Thoracic aorta (tissue), 2 donors: ENCODE measurements around the gene LNX1. TPM values are rescaled to one million over a fixed set of nuclear protein-coding genes. Genes with fewer than 3 reads are reported as not detected.

ENCODE experiments used
- ATAC-seq: fragments of 150-250 bp; one replicate; pipeline ENCODE4 v1.8.0; 2017; ENCODE audit warnings: low read depth; ENCODE audit not compliant: insufficient number of reproducible peaks, low FRiP score
- DNase-seq: peaks from one replicate; pipeline ENCODE4 v3.0.0-alpha.2; 2020; ENCODE audit warnings: low spot score
- H3K27ac ChIP-seq, 2 donors: fragments of 200-600 bp; sonication (generic); 1 replicate in 1 of 2; 2 replicates in 1 of 2; pipeline ENCODE4 v1.5.1; 2016; ENCODE audit warnings: mild to moderate bottlenecking in 2 of 2, moderate library complexity in 2 of 2
- H3K27me3 ChIP-seq: fragments of 200-600 bp; sonication (generic); replicated peaks from 2 replicates; pipeline ENCODE4 v1.6.0; 2016; ENCODE audit warnings: mild to moderate bottlenecking; ENCODE audit not compliant: insufficient read depth
- H3K36me3 ChIP-seq: fragments of 200-600 bp; sonication (generic); one replicate; pipeline ENCODE4 v1.5.1; 2016
- H3K4me1 ChIP-seq, 2 donors: fragments of 200-600 bp; sonication (generic); 1 replicate in 1 of 2; 2 replicates in 1 of 2; pipeline versions ENCODE4 v1.5.1 to v1.6.0; 2016; ENCODE audit warnings: low read depth in 2 of 2, mild to moderate bottlenecking in 1 of 2; ENCODE audit not compliant: control insufficient read depth in 1 of 2
- H3K4me3 ChIP-seq: fragments of 200-600 bp; sonication (generic); 2 replicates; pipeline ENCODE4 v1.5.1; 2016; ENCODE audit warnings: mild to moderate bottlenecking
- H3K9me3 ChIP-seq: fragments of 200-600 bp; sonication (generic); 2 replicates; pipeline ENCODE4 v1.5.1; 2016
- CTCF ChIP-seq: fragments of 200-600 bp; sonication (generic); IDR thresholded peaks from one replicate; pipeline ENCODE4 v1.5.1; 2019; ENCODE audit warnings: antibody characterized with exemption
- total RNA-seq, 2 donors: library from RNA; depleted of rRNA; stranded (reverse); fragments of >200 nt; gene quantifications; one replicate each; pipeline versions ENCODE4 v1.1.0 to v1.2.3, GENCODE V29; 2016

LNX1 gene
- total RNA-seq, 2 donors from 2014 or later = 12.6 to 24.1 TPM

DNA sequence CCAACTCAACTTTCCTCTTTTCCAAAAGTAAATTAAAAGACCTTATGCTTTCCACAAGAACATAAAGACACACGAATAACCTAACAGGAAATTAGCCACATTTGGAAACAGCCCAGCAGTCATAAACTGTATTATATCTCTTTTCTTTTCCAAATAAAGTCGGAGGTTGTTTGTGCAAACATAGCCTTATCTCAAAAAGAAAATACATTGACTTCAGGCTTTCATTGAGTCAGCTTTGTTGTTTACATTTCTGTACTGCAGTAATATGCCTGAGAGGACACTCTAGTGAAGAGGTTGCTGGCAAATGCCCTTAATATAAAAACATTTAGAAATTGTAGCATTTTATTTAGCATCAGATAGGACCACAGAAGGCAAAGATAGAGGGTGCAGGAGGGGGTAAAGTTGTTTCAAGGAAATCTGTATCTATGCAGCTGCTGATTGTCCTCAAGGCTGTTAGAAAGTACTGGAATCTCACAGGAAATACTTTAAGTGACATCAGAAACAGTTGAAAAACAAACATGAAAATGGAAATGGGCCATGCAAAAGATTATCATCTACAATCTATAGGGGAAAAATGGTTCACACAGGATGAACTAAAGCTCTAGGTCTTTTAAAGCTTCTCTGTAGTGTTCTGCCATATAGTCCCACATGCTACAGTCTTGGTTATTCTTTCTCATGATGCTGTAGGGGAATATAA lies 14.5 kb downstream of the LNX1 start:
- DNase-seq = no peak
- Histone ChIP-seq H3K9me3 (no peaks in the 10 kb centered on the region), H3K4me1 (peaks cover 5 to 10% of the 10 kb centered on the region in 2 donors), H3K27ac (no peak overlapping the region), H3K27me3 (no peaks in the 10 kb centered on the region), H3K4me3 (no peak overlapping the region), H3K36me3 (no peaks in the 10 kb centered on the region)
- no peak for ATAC-seq
- TF ChIP-seq CTCF = no peak

DNA sequence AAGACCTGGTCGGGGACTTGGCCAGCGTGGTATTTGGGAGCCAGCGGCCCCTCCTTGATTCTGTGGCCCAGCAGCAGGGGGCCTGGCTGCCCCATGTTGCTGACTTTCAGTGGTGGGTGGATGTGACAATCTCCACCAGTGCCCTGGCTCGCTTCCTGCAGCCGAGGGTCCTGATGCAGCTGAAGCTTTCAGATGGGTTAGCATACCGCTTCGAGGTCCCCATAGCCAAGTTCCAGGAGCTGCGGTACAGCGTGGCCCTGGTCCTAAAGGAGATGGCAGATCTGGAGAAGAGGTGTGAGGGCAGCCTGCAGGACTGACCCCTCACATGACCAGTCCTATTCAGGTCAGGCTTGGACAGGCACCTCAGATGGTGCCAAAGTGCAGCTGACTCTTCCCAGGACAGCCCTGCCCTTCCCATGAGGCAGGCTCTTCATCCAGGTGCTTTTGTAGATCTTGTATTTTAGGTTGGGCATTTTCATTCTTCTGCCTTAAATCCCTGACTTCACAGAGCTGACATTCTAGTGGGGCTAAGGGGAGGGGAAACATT lies 15.1 kb downstream of the LNX1 start:
- Histone ChIP-seq H3K36me3 (no peaks in the 10 kb centered on the region), H3K9me3 (no peaks in the 10 kb centered on the region), H3K27me3 (no peaks in the 10 kb centered on the region), H3K4me3 (no peak overlapping the region), H3K4me1 (peaks cover 5 to 10% of the 10 kb centered on the region in 2 donors), H3K27ac (no peak overlapping the region)
- ATAC-seq (no peak), DNase-seq (no peak)
- TF ChIP-seq CTCF = no peak

GRCh38 chr4:53575552-53575951 lies 15.7 kb downstream of the LNX1 start:
- no peak for ATAC-seq
- Histone ChIP-seq H3K36me3 (no peaks in the 10 kb centered on the region), H3K4me1 (peaks cover 5 to 10% of the 10 kb centered on the region in 2 donors), H3K4me3 (no peak overlapping the region), H3K27me3 (no peaks in the 10 kb centered on the region), H3K27ac (no peak overlapping the region), H3K9me3 (no peaks in the 10 kb centered on the region)
- DNase-seq = no peak
- TF ChIP-seq CTCF = no peak

- ATAC-seq (no peak), DNase-seq (no peak)
- H3K4me1 ChIP-seq = peaks cover 5 to 10% of the 10 kb centered on the region in 2 donors
- no peaks in the 10 kb centered on the region for H3K36me3 ChIP-seq
- no peak for TF ChIP-seq CTCF
- no peaks in the 10 kb centered on the region for H3K27me3 ChIP-seq
- no peak overlapping the region for H3K27ac ChIP-seq
- no peaks in the 10 kb centered on the region for H3K9me3 ChIP-seq
- H3K4me3 ChIP-seq = no peak overlapping the region
Observed at GRCh38 chr4:53574528-53574927, 16.8 kb downstream of the LNX1 start.

GRCh38 chr4:53573696-53574095 lies 17.6 kb downstream of the LNX1 start:
- ATAC-seq (no peak), DNase-seq (no peak)

More at GRCh38 chr4:53573696-53574095, 17.6 kb downstream of the LNX1 start:
- H3K9me3 ChIP-seq = no peaks in the 10 kb centered on the region
- no peak overlapping the region for H3K4me3 ChIP-seq
- H3K27ac ChIP-seq = no peak overlapping the region
- no peak for TF ChIP-seq CTCF
- H3K36me3 ChIP-seq = no peaks in the 10 kb centered on the region
- peaks cover 5 to 10% of the 10 kb centered on the region in 2 donors for H3K4me1 ChIP-seq
- H3K27me3 ChIP-seq = no peaks in the 10 kb centered on the region
